ENCODE results near the gene PCSK4.
"Not testable (repeated sequence)": the region's sequence is repeated elsewhere in the genome, so short reads cannot be mapped to it uniquely, and the experiment has no call there.

PCSK4 gene

GRCh38 chr19:1490311-1491113, at the start of gene PCSK4:
Gene PCSK4 (minus strand): TSS chr19:1490350. CDS start chr19:1490346, 4 bp downstream.
- peak; percentile 99 for DNase-seq

GRCh38 chr19:1539749-1540148, 49.6 kb upstream of the PCSK4 start:
- DNase-seq, result not testable (repeated sequence)

GRCh38 chr19:1538978-1539377, 48.8 kb upstream of the PCSK4 start:
- no peak for DNase-seq

GRCh38 chr19:1535699-1536098, 45.5 kb upstream of the PCSK4 start:
- not testable (repeated sequence) for DNase-seq

GRCh38 chr19:1534972-1535371, 44.8 kb upstream of the PCSK4 start:
- no peak for DNase-seq

GRCh38 chr19:1533510-1534150, 43.5 kb upstream of the PCSK4 start:
- no peak for DNase-seq

- no peak for DNase-seq
These were observed 41.9 kb upstream of the PCSK4 start for GRCh38 chr19:1532003-1532402.

- no peak for DNase-seq
These were observed 41.4 kb upstream of the PCSK4 start for GRCh38 chr19:1531587-1531986.

GRCh38 chr19:1530856-1531255, 40.7 kb upstream of the PCSK4 start:
- not testable (repeated sequence) for DNase-seq

- no peak for DNase-seq
These were observed 39.3 kb upstream of the PCSK4 start for GRCh38 chr19:1529430-1529816.

- no peak for DNase-seq
These were observed 38.7 kb upstream of the PCSK4 start for GRCh38 chr19:1528596-1529429.

GRCh38 chr19:1527650-1528309, 37.6 kb upstream of the PCSK4 start:
- no peak for DNase-seq

- DNase-seq, result no peak
These were observed 37.0 kb upstream of the PCSK4 start for GRCh38 chr19:1526979-1527649.

- DNase-seq, result no peak
These were observed 36.1 kb upstream of the PCSK4 start for GRCh38 chr19:1526066-1526778.

GRCh38 chr19:1525343-1525742, 35.2 kb upstream of the PCSK4 start:
- DNase-seq, result no peak

- no peak for DNase-seq
These were observed 34.8 kb upstream of the PCSK4 start for GRCh38 chr19:1524972-1525325.

GRCh38 chr19:1524287-1524971, 34.3 kb upstream of the PCSK4 start:
- no peak for DNase-seq

GRCh38 chr19:1523412-1524286, 33.5 kb upstream of the PCSK4 start, which contains the start of gene PLK5:
Gene PLK5 (plus strand): TSS chr19:1524077. CDS start chr19:1526997, 2,920 bp downstream.
- DNase-seq, result no peak

- DNase-seq, result no peak
These were observed 32.7 kb upstream of the PCSK4 start for GRCh38 chr19:1522838-1523237.

GRCh38 chr19:1522061-1522460, 31.9 kb upstream of the PCSK4 start:
- DNase-seq, result no peak

Measured in NCI-H524 (cell line).